Keratinocyte (primary cell): ENCODE measurements around the gene FARP1. TPM values are rescaled to one million over a fixed set of nuclear protein-coding genes. Genes with fewer than 3 reads are reported as not detected.

ENCODE experiments used
- DNase-seq: peaks from one replicate; pipeline ENCODE4 v3.0.0-alpha.2; 2011; ENCODE audit warnings: low read depth, missing footprints, low spot score
- FAIRE-seq: peaks from 2 replicates; lab custom pipeline; 2011; peaks lifted over from hg19 to GRCh38; lab: Jason Lieb, UNC
- H2AFZ ChIP-seq: 2 replicates; pipeline ENCODE4 v1.6.0; 2012; ENCODE audit warnings: low read length, control low read depth, inconsistent platforms; ENCODE audit not compliant: control insufficient read depth
- H3K27ac ChIP-seq: 2 replicates; pipeline ENCODE4 v1.5.1; 2011; ENCODE audit warnings: low read length; ENCODE audit not compliant: control insufficient read depth, insufficient read depth
- H3K27me3 ChIP-seq: 3 replicates; pipeline ENCODE4 v1.6.0; 2011; ENCODE audit warnings: low read length; ENCODE audit not compliant: control insufficient read depth, insufficient read depth; ENCODE audit errors: extremely low read depth
- H3K36me3 ChIP-seq, 2 experiments: 2 replicates in 1 of 2; 3 replicates in 1 of 2; pipeline ENCODE4 v1.5.1; 2011; ENCODE audit warnings: low read length in 2 of 2, mild to moderate bottlenecking in 1 of 2; ENCODE audit not compliant: control insufficient read depth in 2 of 2, insufficient read depth in 2 of 2; ENCODE audit errors: extremely low read depth in 1 of 2
- H3K4me1 ChIP-seq: 3 replicates; pipeline ENCODE4 v1.5.1; 2011; ENCODE audit warnings: low read length; ENCODE audit not compliant: control insufficient read depth, insufficient read depth; ENCODE audit errors: extremely low read depth
- H3K4me2 ChIP-seq: 3 replicates; pipeline ENCODE4 v1.6.0; 2011; ENCODE audit warnings: low read depth, low read length; ENCODE audit not compliant: control insufficient read depth, insufficient read depth; ENCODE audit errors: extremely low read depth
- H3K4me3 ChIP-seq, 3 experiments: fragments of 200-600 bp in 1 of 3; sonication (generic) in 1 of 3; 2 replicates in 2 of 3; 3 replicates in 1 of 3; pipeline ENCODE4 v1.5.1; 2011 to 2016; ENCODE audit warnings: low read length in 3 of 3, mild to moderate bottlenecking in 3 of 3, control low read depth in 2 of 3, inconsistent platforms in 1 of 3, low read depth in 1 of 3, mixed read lengths in 1 of 3, mixed run types in 1 of 3, moderate library complexity in 1 of 3; ENCODE audit not compliant: control insufficient read depth in 2 of 3, insufficient read depth in 2 of 3; ENCODE audit errors: extremely low read depth in 1 of 3
- H3K79me2 ChIP-seq: 2 replicates; pipeline ENCODE4 v1.6.0; 2012; ENCODE audit warnings: low read length; ENCODE audit not compliant: control insufficient read depth, insufficient read depth
- H3K9ac ChIP-seq: 3 replicates; pipeline ENCODE4 v1.6.0; 2011; ENCODE audit warnings: low read length; ENCODE audit not compliant: control insufficient read depth, insufficient read depth; ENCODE audit errors: extremely low read depth
- H3K9me1 ChIP-seq: 3 replicates; pipeline ENCODE4 v1.6.0; 2011; ENCODE audit warnings: low read length; ENCODE audit not compliant: control insufficient read depth, insufficient read depth; ENCODE audit errors: extremely low read depth
- H3K9me3 ChIP-seq: 2 replicates; pipeline ENCODE4 v1.5.1; 2012; ENCODE audit warnings: low read depth, low read length; ENCODE audit not compliant: control insufficient read depth
- H4K20me1 ChIP-seq: 3 replicates; pipeline ENCODE4 v1.6.0; 2011; ENCODE audit warnings: low read length; ENCODE audit not compliant: control insufficient read depth, insufficient read depth; ENCODE audit errors: extremely low read depth
- CTCF ChIP-seq, 3 experiments: IDR thresholded peaks in 1 of 3; conservative IDR thresholded peaks in 1 of 3; optimal IDR thresholded peaks in 1 of 3; 2 replicates in 2 of 3; 3 replicates in 1 of 3; pipeline versions ENCODE3 to v1.5.1; 2011; ENCODE audit warnings: low read length in 3 of 3, mild to moderate bottlenecking in 3 of 3, moderate library complexity in 2 of 3, control low read depth in 1 of 3, inconsistent platforms in 1 of 3; ENCODE audit not compliant: insufficient read depth in 2 of 3; ENCODE audit errors: extremely low read depth in 1 of 3
- EZH2 ChIP-seq: IDR thresholded peaks from one replicate; pipeline ENCODE4 v1.6.1; 2012; ENCODE audit warnings: inconsistent platforms, mild to moderate bottlenecking, low read length, moderate library complexity
- dilution Hi-C: fragments of 300-500 bp; cut with MboI; formaldehyde crosslinking; loops from one replicate; pipeline ENCODE4 v1.7.0; 2020; ENCODE audit warnings: low sequenced_read_pairs; ENCODE audit not compliant: extremely low pct_ligation_motif_present
- polyA plus RNA-seq, 5 experiments: library from polyadenylated mRNA; depleted of rRNA in 3 of 5; stranded (reverse) in 3 of 5; stranded (forward) in 1 of 5; unstranded in 1 of 5; fragments of >200 nt; gene quantifications; 1 replicate in 1 of 5; 2 replicates in 3 of 5; 3 replicates in 1 of 5; pipeline versions ENCODE4 v1.2.1 to v1.2.3, GENCODE V29; 2011 to 2012; ENCODE audit warnings: missing spikeins in 2 of 5, low read depth in 1 of 5, low replicate concordance in 1 of 5

The FARP1 gene
- polyA plus RNA-seq, 1 donor (not counting 4 experiments of a cell fraction or from before 2014, with no cell fraction given) = 10.3 TPM

DNA sequence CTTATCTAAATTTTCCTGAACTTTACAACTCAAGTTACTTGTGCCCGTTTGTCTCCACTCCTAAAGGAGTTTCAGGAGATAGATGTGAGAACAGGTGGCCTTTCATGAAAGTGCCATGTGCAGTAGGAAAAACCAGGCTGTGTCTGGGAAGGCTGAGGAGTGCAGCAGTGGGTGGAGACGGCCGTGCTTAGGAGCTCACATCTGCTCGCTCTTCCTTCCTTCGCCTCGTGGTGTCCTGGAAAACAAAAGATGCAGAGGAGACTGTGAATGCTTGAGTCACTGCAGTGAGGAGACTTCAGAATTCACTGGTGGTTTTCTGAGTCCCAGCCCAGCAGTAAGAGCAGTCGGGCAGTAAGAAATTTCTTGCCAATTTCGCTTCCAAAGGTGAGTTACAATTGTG, 172.6 kb downstream of the FARP1 start:
- H3K79me2 ChIP-seq = no peaks in the 10 kb centered on the region
- no peaks in the 10 kb centered on the region for H3K27me3 ChIP-seq
- H4K20me1 ChIP-seq = no peaks in the 10 kb centered on the region
- no peaks in the 10 kb centered on the region for H3K4me1 ChIP-seq
- H3K36me3 ChIP-seq = no peaks in the 10 kb centered on the region
- dilution Hi-C loops = no loop called here
- no peaks in the 10 kb centered on the region for H3K9me1 ChIP-seq
- no peak overlapping the region for H3K9ac ChIP-seq
- no peak overlapping the region for H3K4me2 ChIP-seq
- no peak overlapping the region for H3K27ac ChIP-seq
- no peak for FAIRE-seq
- no peaks in the 10 kb centered on the region for H3K9me3 ChIP-seq
- no peak overlapping the region for H2AFZ ChIP-seq
- DNase-seq = no peak
- H3K4me3 ChIP-seq = no peak overlapping the region
- no peak for TF ChIP-seq EZH2
- TF ChIP-seq CTCF (optimal IDR thresholded peaks at IDR 0.05 in 1 of 3, IDR thresholded peaks at IDR 0.05 in 1 of 3, conservative IDR thresholded peaks at IDR 0.05 in 1 of 3; ENCODE audit: extremely low read depth in 1 of 3, insufficient read depth in 2 of 3, low read length in 3 of 3) = no peak

DNA sequence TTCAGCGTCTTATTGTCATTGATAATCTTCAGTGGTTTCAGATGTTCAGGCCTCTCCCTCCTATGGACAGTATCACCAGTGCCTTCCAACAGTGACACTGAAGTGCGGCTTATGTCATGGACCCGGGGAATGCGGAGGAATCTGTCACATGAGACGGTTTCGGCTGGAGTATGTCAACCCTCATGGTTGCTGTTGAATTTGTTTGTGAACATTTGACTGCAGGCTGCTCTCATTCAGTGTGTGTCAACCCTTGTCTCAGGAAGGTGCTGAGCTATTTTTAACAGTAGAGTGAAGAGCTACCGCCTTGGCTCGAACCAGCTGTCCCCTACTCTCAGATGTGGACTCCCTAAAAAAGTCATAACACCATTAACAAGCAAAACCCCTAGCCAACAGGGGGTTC, 173.0 kb downstream of the FARP1 start:
- Histone ChIP-seq H3K4me2 (no peak overlapping the region), H3K4me3 (no peak overlapping the region), H3K27ac (no peak overlapping the region), H3K27me3 (no peaks in the 10 kb centered on the region), H3K79me2 (no peaks in the 10 kb centered on the region), H3K4me1 (no peaks in the 10 kb centered on the region), H3K9me1 (no peaks in the 10 kb centered on the region), H2AFZ (no peak overlapping the region), H3K9me3 (no peaks in the 10 kb centered on the region), H4K20me1 (no peaks in the 10 kb centered on the region), H3K9ac (no peak overlapping the region), H3K36me3 (no peaks in the 10 kb centered on the region)
- DNase-seq = no peak
- dilution Hi-C loops = no loop called here
- no peak for FAIRE-seq
- TF ChIP-seq EZH2 (no peak), CTCF (optimal IDR thresholded peaks at IDR 0.05 in 1 of 3, IDR thresholded peaks at IDR 0.05 in 1 of 3, conservative IDR thresholded peaks at IDR 0.05 in 1 of 3; ENCODE audit: extremely low read depth in 1 of 3, insufficient read depth in 2 of 3, low read length in 3 of 3) (no peak)
